ENCODE results near the gene DIDO1.
A peak's percentile ranks its signal among the peaks of the same experiment; 100 is the strongest.

Gene DIDO1

GRCh38 chr20:62872184-62872847, 54.0 kb downstream of the DIDO1 start:
- Histone ChIP-seq H3K9me3 (ENCODE audit: insufficient read depth, low read depth, low read length) (no peaks in the 10 kb centered on the region), H3K27ac (ENCODE audit: low read depth, low read length) (no peak overlapping the region), H3K4me1 (ENCODE audit: insufficient read depth, low read length) (peaks cover 5% of the 10 kb centered on the region; the same call in 1 of the 2 replicates), H3K9ac (ENCODE audit: low read depth, low read length) (no peak overlapping the region), H3K4me3 (ENCODE audit: low read length) (no peak overlapping the region), H3K36me3 (ENCODE audit: insufficient read depth, low read length) (no peaks in the 10 kb centered on the region), H3K27me3 (ENCODE audit: insufficient read depth, low read length) (no peaks in the 10 kb centered on the region)
- 92% methylated on average over 18 of the region's 18 CpGs for WGBS

GRCh38 chr20:62864207-62864606, 62.1 kb downstream of the DIDO1 start:
- no peaks in the 10 kb centered on the region for H3K9me3 ChIP-seq (ENCODE audit: insufficient read depth, low read depth, low read length)
- H3K9ac ChIP-seq (ENCODE audit: low read depth, low read length), result no peak overlapping the region
- peaks cover 5% of the 10 kb centered on the region for H3K4me1 ChIP-seq (ENCODE audit: insufficient read depth, low read length)
- H3K4me3 ChIP-seq (ENCODE audit: low read length), result no peak overlapping the region
- H3K36me3 ChIP-seq (ENCODE audit: insufficient read depth, low read length), result peaks cover 3% of the 10 kb centered on the region
- H3K27ac ChIP-seq (ENCODE audit: low read depth, low read length), result no peak overlapping the region
- H3K27me3 ChIP-seq (ENCODE audit: insufficient read depth, low read length), result peaks cover 8% of the 10 kb centered on the region; the same call in 1 of the 2 replicates
- WGBS, result 97% methylated on average over 7 of the region's 7 CpGs

GRCh38 chr20:62861726-62862336, 64.5 kb downstream of the DIDO1 start, which contains the start of gene TCFL5:
Gene TCFL5 (minus strand): TSS chr20:62861822. CDS start chr20:62861670, 152 bp downstream.
- Histone ChIP-seq H3K27me3 (ENCODE audit: insufficient read depth, low read length) (peaks cover 8% of the 10 kb centered on the region; the same call in 1 of the 2 replicates), H3K9ac (ENCODE audit: low read depth, low read length) (peak within 1 kb of the TSS; percentile 74), H3K27ac (ENCODE audit: low read depth, low read length) (no peak within 1 kb of the TSS), H3K9me3 (ENCODE audit: insufficient read depth, low read depth, low read length) (no peaks in the 10 kb centered on the region), H3K36me3 (ENCODE audit: insufficient read depth, low read length) (peaks cover 20% of the 10 kb centered on the region), H3K4me3 (ENCODE audit: low read length) (peak within 1 kb of the TSS; percentile 72), H3K4me1 (ENCODE audit: insufficient read depth, low read length) (peaks cover 6% of the 10 kb centered on the region)
- 12% methylated on average over 54 of the region's 70 CpGs for WGBS

- Histone ChIP-seq H3K36me3 (ENCODE audit: insufficient read depth, low read length) (peaks cover 23% of the 10 kb centered on the region), H3K9me3 (ENCODE audit: insufficient read depth, low read depth, low read length) (no peaks in the 10 kb centered on the region), H3K4me3 (ENCODE audit: low read length) (peak overlapping the region; percentile 72), H3K27ac (ENCODE audit: low read depth, low read length) (no peak overlapping the region), H3K27me3 (ENCODE audit: insufficient read depth, low read length) (peaks cover 8% of the 10 kb centered on the region; the same call in 1 of the 2 replicates), H3K4me1 (ENCODE audit: insufficient read depth, low read length) (peaks cover 6% of the 10 kb centered on the region), H3K9ac (ENCODE audit: low read depth, low read length) (peak overlapping the region; percentile 74)
- WGBS, result under 1% methylated on average over 129 of the region's 129 CpGs
Observed at GRCh38 chr20:62860924-62861691, 65.2 kb downstream of the DIDO1 start.

GRCh38 chr20:62860391-62860923, 65.8 kb downstream of the DIDO1 start:
- peaks cover 8% of the 10 kb centered on the region; the same call in 1 of the 2 replicates for H3K27me3 ChIP-seq (ENCODE audit: insufficient read depth, low read length)
- H3K27ac ChIP-seq (ENCODE audit: low read depth, low read length), result no peak overlapping the region
- no peaks in the 10 kb centered on the region for H3K9me3 ChIP-seq (ENCODE audit: insufficient read depth, low read depth, low read length)
- WGBS, result 9% methylated on average over 24 of the region's 24 CpGs
- H3K36me3 ChIP-seq (ENCODE audit: insufficient read depth, low read length), result peaks cover 28% of the 10 kb centered on the region
- peak overlapping the region; percentile 72 for H3K4me3 ChIP-seq (ENCODE audit: low read length)
- H3K9ac ChIP-seq (ENCODE audit: low read depth, low read length), result 0 out of 2 replicates have a peak overlapping the region, but pooled peaks have one; percentile 2
- H3K4me1 ChIP-seq (ENCODE audit: insufficient read depth, low read length), result peaks cover 6% of the 10 kb centered on the region

- Histone ChIP-seq H3K4me1 (ENCODE audit: insufficient read depth, low read length) (peaks cover 6% of the 10 kb centered on the region), H3K9me3 (ENCODE audit: insufficient read depth, low read depth, low read length) (no peaks in the 10 kb centered on the region), H3K9ac (ENCODE audit: low read depth, low read length) (no peak overlapping the region), H3K4me3 (ENCODE audit: low read length) (peak overlapping the region; percentile 72), H3K27ac (ENCODE audit: low read depth, low read length) (no peak overlapping the region), H3K27me3 (ENCODE audit: insufficient read depth, low read length) (peaks cover 8% of the 10 kb centered on the region; the same call in 1 of the 2 replicates), H3K36me3 (ENCODE audit: insufficient read depth, low read length) (peaks cover 32% of the 10 kb centered on the region)
- WGBS, result 89% methylated on average over 12 of the region's 12 CpGs
Observed at GRCh38 chr20:62859721-62860120, 66.6 kb downstream of the DIDO1 start.

- Histone ChIP-seq H3K9me3 (ENCODE audit: insufficient read depth, low read depth, low read length) (no peaks in the 10 kb centered on the region), H3K36me3 (ENCODE audit: insufficient read depth, low read length) (peaks cover 46% of the 10 kb centered on the region), H3K4me3 (ENCODE audit: low read length) (no peak overlapping the region), H3K27me3 (ENCODE audit: insufficient read depth, low read length) (peaks cover 8% of the 10 kb centered on the region; the same call in 1 of the 2 replicates), H3K4me1 (ENCODE audit: insufficient read depth, low read length) (peaks cover 6% of the 10 kb centered on the region), H3K9ac (ENCODE audit: low read depth, low read length) (no peak overlapping the region), H3K27ac (ENCODE audit: low read depth, low read length) (no peak overlapping the region)
- WGBS, result 95% methylated on average over 17 of the region's 23 CpGs
Observed at GRCh38 chr20:62858058-62858830, 68.1 kb downstream of the DIDO1 start.

- H3K27me3 ChIP-seq (ENCODE audit: insufficient read depth, low read length), result peaks cover 8% of the 10 kb centered on the region; the same call in 1 of the 2 replicates
- no peak overlapping the region for H3K4me3 ChIP-seq (ENCODE audit: low read length)
- peaks cover 3% of the 10 kb centered on the region; the same call in 1 of the 2 replicates for H3K4me1 ChIP-seq (ENCODE audit: insufficient read depth, low read length)
- H3K9me3 ChIP-seq (ENCODE audit: insufficient read depth, low read depth, low read length), result no peaks in the 10 kb centered on the region
- no peak overlapping the region for H3K27ac ChIP-seq (ENCODE audit: low read depth, low read length)
- 97% methylated on average over 25 of the region's 25 CpGs for WGBS
- H3K9ac ChIP-seq (ENCODE audit: low read depth, low read length), result no peak overlapping the region
- H3K36me3 ChIP-seq (ENCODE audit: insufficient read depth, low read length), result peaks cover 55% of the 10 kb centered on the region
Observed at GRCh38 chr20:62856931-62857619, 69.2 kb downstream of the DIDO1 start.

GRCh38 chr20:62855120-62855519, 71.2 kb downstream of the DIDO1 start:
- H3K4me1 ChIP-seq (ENCODE audit: insufficient read depth, low read length), result peaks cover 3% of the 10 kb centered on the region; the same call in 1 of the 2 replicates
- H3K27me3 ChIP-seq (ENCODE audit: insufficient read depth, low read length), result peaks cover 2% of the 10 kb centered on the region; the same call in 1 of the 2 replicates
- no peak overlapping the region for H3K27ac ChIP-seq (ENCODE audit: low read depth, low read length)
- no peak overlapping the region for H3K9ac ChIP-seq (ENCODE audit: low read depth, low read length)
- H3K4me3 ChIP-seq (ENCODE audit: low read length), result no peak overlapping the region
- peaks cover 64% of the 10 kb centered on the region for H3K36me3 ChIP-seq (ENCODE audit: insufficient read depth, low read length)
- 93% methylated on average over 5 of the region's 5 CpGs for WGBS
- no peaks in the 10 kb centered on the region for H3K9me3 ChIP-seq (ENCODE audit: insufficient read depth, low read depth, low read length)

GRCh38 chr20:62854121-62854520, 72.2 kb downstream of the DIDO1 start:
- H3K36me3 ChIP-seq (ENCODE audit: insufficient read depth, low read length), result peaks cover 64% of the 10 kb centered on the region
- 95% methylated on average over 13 of the region's 13 CpGs for WGBS

More at GRCh38 chr20:62854121-62854520, 72.2 kb downstream of the DIDO1 start:
- Histone ChIP-seq H3K27me3 (ENCODE audit: insufficient read depth, low read length) (no peaks in the 10 kb centered on the region), H3K4me3 (ENCODE audit: low read length) (no peak overlapping the region), H3K9ac (ENCODE audit: low read depth, low read length) (no peak overlapping the region), H3K9me3 (ENCODE audit: insufficient read depth, low read depth, low read length) (no peaks in the 10 kb centered on the region), H3K4me1 (ENCODE audit: insufficient read depth, low read length) (0 out of 2 replicates have a peak, but pooled peaks cover under 1% of the 10 kb centered on the region), H3K27ac (ENCODE audit: low read depth, low read length) (no peak overlapping the region)
